A549 (cell line): ENCODE measurements around the gene ZNF821.

Experiments used
- BHLHE40 ChIP-seq: IDR thresholded peaks from 2 replicates; pipeline ENCODE4 v1.6.1; 2012; ENCODE audit warnings: low read depth, low read length, inconsistent platforms
- CTCF ChIP-seq: fragments of >200 bp; sonication (Bioruptor Twin); formaldehyde crosslinking; IDR thresholded peaks from 3 replicates; pipeline ENCODE4 v1.5.1; 2016
- POLR2A ChIP-seq: IDR thresholded peaks from 2 replicates; pipeline ENCODE4 v1.6.1; 2012; ENCODE audit warnings: mild to moderate bottlenecking, low read length
- RFX5 ChIP-seq: fragments of 450-650 bp; IDR thresholded peaks from 2 replicates; pipeline ENCODE4 v1.7.1; 2014; ENCODE audit warnings: antibody characterized with exemption, mild to moderate bottlenecking, moderate library complexity
- ZFP36 ChIP-seq: fragments of 450-650 bp; IDR thresholded peaks from 2 replicates; pipeline ENCODE4 v1.6.1; 2014; ENCODE audit warnings: borderline replicate concordance; ENCODE audit not compliant: partially characterized antibody

- TF ChIP-seq ZFP36: no peak
- TF ChIP-seq CTCF: no peak
- no peak for TF ChIP-seq POLR2A
- TF ChIP-seq RFX5: no peak
- no peak for TF ChIP-seq BHLHE40
Measured at GRCh38 chr16:71852158-71852557, 31.8 kb downstream of the ZNF821 start.
